Measurements from ENCODE around the gene FN3K. TPM values are rescaled to one million over a fixed set of nuclear protein-coding genes. Genes with fewer than 3 reads are reported as not detected.

Gene FN3K
- total RNA-seq, 1 experiment from 2014 or later: 28.3 TPM

DNA sequence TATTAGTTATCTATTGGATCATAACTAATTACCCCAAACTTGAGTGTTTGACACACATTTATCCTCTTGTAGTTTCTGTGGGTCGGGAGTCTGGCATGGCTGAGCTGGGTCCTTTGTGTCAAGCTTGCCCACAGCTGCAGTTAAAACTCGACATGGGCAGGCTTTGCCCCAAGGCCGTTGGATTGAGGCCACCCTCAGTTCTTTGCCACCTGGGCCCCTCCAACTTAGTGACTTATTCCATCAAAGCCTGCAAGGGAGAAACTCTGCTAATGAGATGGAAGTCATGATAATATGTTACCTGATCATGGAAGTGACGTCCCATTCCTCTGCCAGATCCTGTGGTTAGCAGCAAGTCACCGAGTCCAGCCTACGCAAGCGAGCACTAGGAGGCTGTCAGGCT lies 33.6 kb downstream of the FN3K start:
- no CpG with 5 or more reads among the region's 7 CpGs for WGBS (ENCODE audit: extremely low coverage, insufficient read length, low lambda C conversion rate)

More for the DNA sequence above, 33.6 kb downstream of the FN3K start:
- H3K27me3 Mint-ChIP-seq (ENCODE audit: low read depth): no peaks in the 10 kb centered on the region
- Histone ChIP-seq H2BK120ac (ENCODE audit: low read depth, low read length, poor library complexity, severe bottlenecking) (no peak overlapping the region), H3K18ac (ENCODE audit: insufficient read length, low read depth, low read length) (no peak overlapping the region), H3K56ac (ENCODE audit: insufficient read length, low read depth, low read length) (no peak overlapping the region), H3K4me1 (ENCODE audit: insufficient read depth, low read length) (no peaks in the 10 kb centered on the region), H3K79me1 (ENCODE audit: insufficient read depth, low read depth, low read length, poor library complexity, severe bottlenecking) (peaks cover 2% of the 10 kb centered on the region), H3K4me2 (ENCODE audit: insufficient read depth, insufficient read length, low read length) (no peak overlapping the region), H3K14ac (ENCODE audit: insufficient read depth, low read length) (no peak overlapping the region), H4K20me1 (ENCODE audit: control insufficient read depth, insufficient read depth, insufficient read length) (no peaks in the 10 kb centered on the region), H3K9me3 (ENCODE audit: control insufficient read depth, low read depth, low read length) (no peaks in the 10 kb centered on the region), H2BK5ac (ENCODE audit: insufficient read length, low read length) (no peak overlapping the region), H4K8ac (replicated peaks; ENCODE audit: insufficient read length, low read depth, low read length) (no peak overlapping the region), H2BK12ac (ENCODE audit: insufficient read length, low read depth, low read length) (no peak overlapping the region), H3K23ac (ENCODE audit: insufficient read length, low read depth, low read length) (no peak overlapping the region), H3T11ph (ENCODE audit: low read length) (no peak overlapping the region), H3K27me3 (ENCODE audit: insufficient read depth, low read length) (no peaks in the 10 kb centered on the region), H3K23me2 (ENCODE audit: insufficient read length, low read depth, low read length, poor library complexity, severe bottlenecking) (no peaks in the 10 kb centered on the region), H3K27ac (ENCODE audit: insufficient read length, low read depth, low read length) (no peak overlapping the region), H3K79me2 (ENCODE audit: insufficient read depth, low read length) (no peaks in the 10 kb centered on the region), H3K9ac (ENCODE audit: extremely low read depth, insufficient read length, low read length) (no peak overlapping the region), H3K4ac (ENCODE audit: low read depth, low read length) (no peak overlapping the region), H4K91ac (ENCODE audit: insufficient read length, low read depth, low read length) (no peak overlapping the region), H2BK20ac (ENCODE audit: low read depth, low read length, poor library complexity, severe bottlenecking) (no peak overlapping the region), H4K5ac (ENCODE audit: insufficient read length, low read depth, low read length) (no peak overlapping the region), H2AFZ (ENCODE audit: low read length) (no peak overlapping the region), H2BK15ac (ENCODE audit: low read depth, low read length) (no peak overlapping the region), H2AK5ac (ENCODE audit: insufficient read length, low read length) (no peak overlapping the region)
- no peak for DNase-seq
- no peak overlapping the region for H3K4me3 Mint-ChIP-seq
- TF ChIP-seq, protein P1, sequence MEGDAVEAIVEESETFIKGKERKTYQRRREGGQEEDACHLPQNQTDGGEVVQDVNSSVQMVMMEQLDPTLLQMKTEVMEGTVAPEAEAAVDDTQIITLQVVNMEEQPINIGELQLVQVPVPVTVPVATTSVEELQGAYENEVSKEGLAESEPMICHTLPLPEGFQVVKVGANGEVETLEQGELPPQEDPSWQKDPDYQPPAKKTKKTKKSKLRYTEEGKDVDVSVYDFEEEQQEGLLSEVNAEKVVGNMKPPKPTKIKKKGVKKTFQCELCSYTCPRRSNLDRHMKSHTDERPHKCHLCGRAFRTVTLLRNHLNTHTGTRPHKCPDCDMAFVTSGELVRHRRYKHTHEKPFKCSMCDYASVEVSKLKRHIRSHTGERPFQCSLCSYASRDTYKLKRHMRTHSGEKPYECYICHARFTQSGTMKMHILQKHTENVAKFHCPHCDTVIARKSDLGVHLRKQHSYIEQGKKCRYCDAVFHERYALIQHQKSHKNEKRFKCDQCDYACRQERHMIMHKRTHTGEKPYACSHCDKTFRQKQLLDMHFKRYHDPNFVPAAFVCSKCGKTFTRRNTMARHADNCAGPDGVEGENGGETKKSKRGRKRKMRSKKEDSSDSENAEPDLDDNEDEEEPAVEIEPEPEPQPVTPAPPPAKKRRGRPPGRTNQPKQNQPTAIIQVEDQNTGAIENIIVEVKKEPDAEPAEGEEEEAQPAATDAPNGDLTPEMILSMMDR (conservative IDR thresholded peaks at IDR 0.05): no peak
- H3K27ac Mint-ChIP-seq: no peak overlapping the region
- H3K36me3 Mint-ChIP-seq (ENCODE audit: insufficient read depth in 1 of 3, low read depth in 3 of 3): peaks cover 40 to 85% (median 82%) of the 10 kb centered on the region in 3 experiments; a peak in 6 of 7 replicates
- no peaks in the 10 kb centered on the region for H3K9me3 Mint-ChIP-seq
- no peaks in the 10 kb centered on the region for H3K4me1 Mint-ChIP-seq

Data from H9 (cell line).